HepG2 (cell line): ENCODE results near the gene CAPN12. TPM values are rescaled to one million over a fixed set of nuclear protein-coding genes. Genes with fewer than 3 reads are reported as not detected.

Source experiments
- ATAC-seq: fragments of 200-7000 bp; cut with Tn5 transposase; 3 replicates; pipeline ENCODE4 v1.9.1; 2020; ENCODE audit warnings: mild to moderate bottlenecking, moderate library complexity
- BruUV-seq: library from RNA; stranded (reverse); fragments of 400-500 nt; replicated peaks from 2 replicates; lab custom pipeline; 2021; lab: Mats Ljungman, UMichigan
- CTCF ChIA-PET: fragments of 300-600 bp; formaldehyde crosslinking; extraction: SDS; loops from one replicate; lab custom pipeline; 2021; ENCODE audit warnings: low total read pairs, inconsistent platforms, low intra/inter-chr PET ratio; lab: Yijun Ruan, JAX
- POLR2A ChIA-PET: fragments of 350-600 bp; sonication (Branson Sonifier 250); formaldehyde crosslinking; loops from one replicate; lab custom pipeline; 2020; ENCODE audit warnings: antibody characterized with exemption, inconsistent platforms; lab: Yijun Ruan, JAX
- DNase-seq: peaks from one replicate; pipeline ENCODE4 v3.0.0-alpha.2; 2015; ENCODE audit warnings: low spot score
- FAIRE-seq: peaks from 3 replicates; lab custom pipeline; 2011; peaks lifted over from hg19 to GRCh38; lab: Jason Lieb, UNC
- H2AFZ ChIP-seq: one replicate; pipeline ENCODE4 v1.6.1; 2011; ENCODE audit warnings: low read length, inconsistent platforms
- H3K27ac ChIP-seq: fragments of 300-600 bp; 3 replicates; pipeline ENCODE4 v1.8.0; 2011; ENCODE audit warnings: mixed run types, mild to moderate bottlenecking, mixed read lengths, low read length, inconsistent platforms; ENCODE audit not compliant: insufficient read depth; ENCODE audit errors: extremely low read length
- H3K27me3 ChIP-seq, 2 experiments: fragments of 200-600 bp in 1 of 2; 2 replicates in 1 of 2; 3 replicates in 1 of 2; pipeline versions ENCODE4 v1.6.0 to v1.8.0; 2011; ENCODE audit warnings: low read length in 2 of 2, mild to moderate bottlenecking in 2 of 2, moderate library complexity in 2 of 2, inconsistent platforms in 1 of 2; ENCODE audit not compliant: insufficient read depth in 2 of 2, control insufficient read depth in 1 of 2
- H3K36me3 ChIP-seq, 2 experiments: fragments of 200-600 bp in 1 of 2; replicated peaks in 1 of 2; 2 replicates in 1 of 2; 3 replicates in 1 of 2; pipeline versions ENCODE4 v1.5.1 to v1.8.0; 2011; ENCODE audit warnings: low read length in 2 of 2, inconsistent platforms in 1 of 2; ENCODE audit not compliant: insufficient read depth in 2 of 2, control insufficient read depth in 1 of 2
- H3K4me1 ChIP-seq: 2 replicates; pipeline ENCODE4 v1.5.1; 2012; ENCODE audit warnings: low read length, inconsistent platforms; ENCODE audit not compliant: insufficient read depth
- H3K4me2 ChIP-seq: 2 replicates; pipeline ENCODE4 v1.6.0; 2011; ENCODE audit warnings: low read depth, low read length, inconsistent platforms
- H3K4me3 ChIP-seq, 3 experiments: fragments of 200-600 bp in 1 of 3; sonication (generic), shearing (Covaris generic) in 1 of 3; replicated peaks in 1 of 3; 2 replicates each; pipeline ENCODE4 v1.5.1; 2011 to 2016; ENCODE audit warnings: low read length in 3 of 3, inconsistent platforms in 2 of 3, low read depth in 2 of 3, mild to moderate bottlenecking in 2 of 3, control low read depth in 1 of 3, mixed read lengths in 1 of 3; ENCODE audit not compliant: insufficient read depth in 1 of 3
- H3K79me2 ChIP-seq: one replicate; pipeline ENCODE4 v1.6.1; 2011; ENCODE audit warnings: low read length, inconsistent platforms; ENCODE audit not compliant: insufficient read depth
- H3K9ac ChIP-seq: 2 replicates; pipeline ENCODE4 v1.6.0; 2011; ENCODE audit warnings: mild to moderate bottlenecking, low read depth, low read length, inconsistent platforms; ENCODE audit not compliant: insufficient read depth
- H3K9me3 ChIP-seq: 2 replicates; pipeline ENCODE4 v1.5.1; 2012; ENCODE audit warnings: mild to moderate bottlenecking, low read length
- H4K20me1 ChIP-seq: 2 replicates; pipeline ENCODE4 v1.6.0; 2011; ENCODE audit warnings: inconsistent platforms, mild to moderate bottlenecking, low read length, moderate library complexity; ENCODE audit not compliant: insufficient read depth
- MIER2 ChIP-seq: IDR thresholded peaks from 2 replicates; pipeline ENCODE4 v1.6.1; 2016; ENCODE audit warnings: missing biosample characterization, missing genetic modification reagents
- MTF2 ChIP-seq: sonication (generic); formaldehyde crosslinking; IDR thresholded peaks from 2 replicates; pipeline ENCODE4 v1.5.0; 2020; ENCODE audit warnings: missing genetic modification reagents, borderline replicate concordance
- MXI1 ChIP-seq: IDR thresholded peaks from 3 replicates; pipeline ENCODE4 v1.6.1; 2012; ENCODE audit warnings: low read depth, low read length, inconsistent platforms, borderline replicate concordance
- NONO ChIP-seq, 2 experiments: fragments of 450-650 bp in 1 of 2; sonication (generic) in 1 of 2; formaldehyde crosslinking in 1 of 2; IDR thresholded peaks in 1 of 2; conservative IDR thresholded peaks in 1 of 2; 2 replicates each; pipeline versions ENCODE4 v1.6.1 to v1.8.0; 2017 to 2022; ENCODE audit warnings: mild to moderate bottlenecking in 1 of 2, missing genetic modification reagents in 1 of 2, moderate library complexity in 1 of 2
- POLR2A ChIP-seq, 2 experiments: IDR thresholded peaks; 2 replicates each; pipeline ENCODE4 v1.6.1; 2011; ENCODE audit warnings: low read depth in 2 of 2, low read length in 2 of 2, mild to moderate bottlenecking in 1 of 2, moderate library complexity in 1 of 2; ENCODE audit not compliant: insufficient read depth in 1 of 2
- POLR2G ChIP-seq: fragments of 200-400 bp; formaldehyde crosslinking; IDR thresholded peaks from 2 replicates; pipeline ENCODE4 v1.6.1; 2018; ENCODE audit warnings: mild to moderate bottlenecking, low read depth, low read length, moderate library complexity
- RBM22 ChIP-seq: fragments of 200-400 bp; formaldehyde crosslinking; optimal IDR thresholded peaks from 2 replicates; pipeline ENCODE3; 2017; ENCODE audit warnings: mild to moderate bottlenecking, low read length, moderate library complexity
- RFX5 ChIP-seq: IDR thresholded peaks from 2 replicates; pipeline ENCODE4 v1.6.1; 2011; ENCODE audit warnings: low read depth, low read length, improper control_type of control experiment
- RORA ChIP-seq: sonication (generic); formaldehyde crosslinking; IDR thresholded peaks from 2 replicates; pipeline ENCODE4 v1.5.0; 2020; ENCODE audit warnings: mild to moderate bottlenecking, missing genetic modification reagents, moderate library complexity
- TMF1 ChIP-seq: sonication (generic); formaldehyde crosslinking; IDR thresholded peaks from 2 replicates; pipeline ENCODE4 v1.8.1; 2022; ENCODE audit warnings: low read depth, missing genetic modification reagents
- ZFP82 ChIP-seq: sonication (generic); formaldehyde crosslinking; IDR thresholded peaks from 2 replicates; pipeline ENCODE4 v1.5.1; 2020; ENCODE audit warnings: mild to moderate bottlenecking, missing genetic modification reagents, borderline replicate concordance
- ZMYM3 ChIP-seq: sonication (generic); formaldehyde crosslinking; IDR thresholded peaks from 2 replicates; pipeline ENCODE4 v1.5.1; 2020; ENCODE audit warnings: mild to moderate bottlenecking, missing genetic modification reagents
- ZNF124 ChIP-seq: sonication (generic); formaldehyde crosslinking; IDR thresholded peaks from 2 replicates; pipeline ENCODE4 v1.4.0; 2020; ENCODE audit warnings: missing genetic modification reagents
- ZNF558 ChIP-seq: sonication (generic); formaldehyde crosslinking; IDR thresholded peaks from 2 replicates; pipeline ENCODE4 v1.9.0; 2022; ENCODE audit warnings: mild to moderate bottlenecking, missing genetic modification reagents, borderline replicate concordance
- ZNF614 ChIP-seq: IDR thresholded peaks from 2 replicates; pipeline ENCODE4 v1.6.1; 2018; ENCODE audit warnings: missing biosample characterization, missing genetic modification reagents, inconsistent platforms, borderline replicate concordance
- ZNF619 ChIP-seq: sonication (generic); formaldehyde crosslinking; IDR thresholded peaks from 2 replicates; pipeline ENCODE4 v1.4.0; 2020; ENCODE audit warnings: mild to moderate bottlenecking, missing genetic modification reagents
- ZNF674 ChIP-seq: sonication (generic); formaldehyde crosslinking; IDR thresholded peaks from 2 replicates; pipeline ENCODE4 v1.5.0; 2020; ENCODE audit warnings: low read depth, mild to moderate bottlenecking, missing genetic modification reagents
- ZNF768 ChIP-seq: sonication (generic); formaldehyde crosslinking; IDR thresholded peaks from 2 replicates; pipeline ENCODE4 v1.4.0; 2020; ENCODE audit warnings: missing genetic modification reagents
- ZNF792 ChIP-seq: IDR thresholded peaks from 2 replicates; pipeline ENCODE4 v1.6.1; 2016
- WGBS: methylation state at CpG from one replicate; pipeline ENCODE4 v1.1.6; 2017; ENCODE audit warnings: low lambda C conversion rate; 5-methylcytosine and 5-hydroxymethylcytosine counted together
- in situ Hi-C: cut with HindIII; loops from 2 replicates; pipeline ENCODE4 v1.10.0; 2017; ENCODE audit warnings: low pct_unique_long_range_greater_than_20kb; ENCODE audit not compliant: extremely low pct_ligation_motif_present
- intact Hi-C: fragments of 100-400 bp; cut with micrococcal nuclease; formaldehyde crosslinking; loops from one replicate; pipeline ENCODE4 v1.10.0; 2022; ENCODE audit not compliant: unreplicated experiment
- polyA plus RNA-seq, 8 experiments: library from polyadenylated mRNA; depleted of rRNA in 3 of 8; stranded (reverse) in 7 of 8; unstranded in 1 of 8; fragments of >200 nt; fragmentation: Illumina TruSeq in 4 of 8; extraction: Trizol in 4 of 8; gene quantifications; 2 replicates each; pipeline versions ENCODE4 v1.2.1 to v1.2.3, GENCODE V29; 2011 to 2016; ENCODE audit warnings: low read depth in 4 of 8, missing spikeins in 1 of 8, mixed read lengths in 1 of 8; ENCODE audit not compliant: insufficient read depth in 1 of 8
- total RNA-seq, 5 experiments: library from RNA; depleted of rRNA; stranded (reverse); fragments of >200 nt; fragmentation: Illumina TruSeq; extraction: Trizol; gene quantifications; 2 replicates each; pipeline ENCODE4 v1.2.3, GENCODE V29; 2016; ENCODE audit warnings: low read depth in 1 of 5
- TF ChIP-seq, protein P1 (sequence below): sonication (generic); formaldehyde crosslinking; conservative IDR thresholded peaks from 2 replicates; pipeline ENCODE4 v1.8.0; 2022; ENCODE audit warnings: low read depth, missing genetic modification reagents
- TF ChIP-seq, protein P2 (sequence below): sonication (generic); formaldehyde crosslinking; conservative IDR thresholded peaks from 2 replicates; pipeline ENCODE4 v1.8.1; 2023; ENCODE audit warnings: missing genetic modification reagents

Gene CAPN12
- total and polyA plus RNA-seq, 2 of the 13 experiments (the other 11 are each of a cell fraction or from before 2014, with no cell fraction given): 1.6 to 13.6 TPM

DNA sequence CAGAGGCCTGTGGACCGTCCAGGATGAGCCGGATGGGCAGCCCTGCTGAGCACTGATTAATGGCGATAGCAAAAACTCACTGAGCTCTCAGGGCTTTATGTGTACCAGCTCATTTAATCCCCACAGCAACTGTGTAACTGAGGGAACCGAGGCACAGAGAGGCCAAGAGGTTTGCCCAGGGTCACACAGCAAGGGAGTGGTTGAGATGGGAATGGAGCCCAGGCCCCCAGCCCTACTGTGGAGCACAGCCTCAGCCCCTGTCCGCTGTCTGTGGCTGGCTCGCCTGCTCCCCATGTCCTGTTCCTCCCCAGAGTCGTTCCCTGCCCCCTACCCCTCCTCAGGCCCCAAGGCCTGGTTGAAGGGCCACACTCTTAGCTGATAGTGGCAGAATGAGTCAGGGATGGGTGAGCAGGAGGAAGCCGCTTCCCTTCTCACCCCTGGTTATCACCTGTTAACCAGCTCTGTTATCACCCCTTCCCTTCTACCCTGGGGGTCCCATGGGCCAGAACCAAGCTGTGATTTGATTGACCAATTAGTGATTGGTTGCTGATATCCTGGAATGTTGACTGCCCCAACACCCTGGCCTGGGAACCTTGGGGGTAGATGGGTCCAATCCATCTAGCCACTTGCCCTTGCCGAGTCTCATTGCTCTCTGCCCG lies 21.2 kb downstream of the CAPN12 start:
- ChIA-PET CTCF (no interaction called here), POLR2A (interaction anchor here (1.6 to 3.2 kb wide), 6 partner anchors 21 to 126 kb away, joined by 3 to 26 read pairs (median 6); partner anchors contain the start of gene ACTN4)
- peak overlapping the region; percentile 69 for H3K9ac ChIP-seq
- H3K36me3 ChIP-seq: peaks cover 24 to 69% of the 10 kb centered on the region in 2 experiments
- FAIRE-seq (no peak), DNase-seq (no peak), ATAC-seq (no peak)
- no peaks in the 10 kb centered on the region for H3K9me3 ChIP-seq
- in situ Hi-C loops: no loop called here
- no peaks in the 10 kb centered on the region for H3K27me3 ChIP-seq
- no peak overlapping the region for H3K4me3 ChIP-seq
- H3K27ac ChIP-seq: peak overlapping the region; percentile 82
- WGBS: 100% methylated on average over 7 of the region's 10 CpGs
- no peaks in the 10 kb centered on the region for H3K79me2 ChIP-seq
- no peak overlapping the region for H2AFZ ChIP-seq
- no peak for TF ChIP-seq ZNF619
- no peak for TF ChIP-seq RORA (CRISPR knock-in tag)
- no peak for TF ChIP-seq ZNF558 (CRISPR knock-in tag)
- TF ChIP-seq ZNF792 (CRISPR knock-in tag): no peak
- TF ChIP-seq MXI1: no peak
- no peak for TF ChIP-seq ZNF124 (CRISPR knock-in tag)
- no peak for TF ChIP-seq ZNF614 (CRISPR knock-in tag)
- TF ChIP-seq MTF2 (CRISPR knock-in tag): no peak
- TF ChIP-seq ZNF768 (CRISPR knock-in tag): peak; percentile 99
- TF ChIP-seq POLR2A (IDR thresholded peaks at IDR 0.05; ENCODE audit: insufficient read depth in 1 of 2, low read depth in 2 of 2, low read length in 2 of 2): peak in 1 of 2 experiments; percentile 32; a peak in 1 of 4 replicates
- 0 out of 2 replicates have a peak, but pooled peaks have one; percentile 13 for TF ChIP-seq POLR2G
- no peak for TF ChIP-seq RFX5
- peak; percentile 56 for TF ChIP-seq RBM22
- no peak for TF ChIP-seq TMF1 (CRISPR knock-in tag)
- no peak for TF ChIP-seq NONO (IDR thresholded peaks at IDR 0.05)
- peak; percentile 39; the same call in 1 of the 2 replicates for TF ChIP-seq NONO (CRISPR knock-in tag; conservative IDR thresholded peaks at IDR 0.05)
- peak; percentile 63; the same call in 1 of the 2 replicates for TF ChIP-seq ZMYM3 (CRISPR knock-in tag)
- TF ChIP-seq, protein P1, sequence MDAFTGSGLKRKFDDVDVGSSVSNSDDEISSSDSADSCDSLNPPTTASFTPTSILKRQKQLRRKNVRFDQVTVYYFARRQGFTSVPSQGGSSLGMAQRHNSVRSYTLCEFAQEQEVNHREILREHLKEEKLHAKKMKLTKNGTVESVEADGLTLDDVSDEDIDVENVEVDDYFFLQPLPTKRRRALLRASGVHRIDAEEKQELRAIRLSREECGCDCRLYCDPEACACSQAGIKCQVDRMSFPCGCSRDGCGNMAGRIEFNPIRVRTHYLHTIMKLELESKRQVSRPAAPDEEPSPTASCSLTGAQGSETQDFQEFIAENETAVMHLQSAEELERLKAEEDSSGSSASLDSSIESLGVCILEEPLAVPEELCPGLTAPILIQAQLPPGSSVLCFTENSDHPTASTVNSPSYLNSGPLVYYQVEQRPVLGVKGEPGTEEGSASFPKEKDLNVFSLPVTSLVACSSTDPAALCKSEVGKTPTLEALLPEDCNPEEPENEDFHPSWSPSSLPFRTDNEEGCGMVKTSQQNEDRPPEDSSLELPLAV (CRISPR knock-in tag): no peak
- TF ChIP-seq, protein P2, sequence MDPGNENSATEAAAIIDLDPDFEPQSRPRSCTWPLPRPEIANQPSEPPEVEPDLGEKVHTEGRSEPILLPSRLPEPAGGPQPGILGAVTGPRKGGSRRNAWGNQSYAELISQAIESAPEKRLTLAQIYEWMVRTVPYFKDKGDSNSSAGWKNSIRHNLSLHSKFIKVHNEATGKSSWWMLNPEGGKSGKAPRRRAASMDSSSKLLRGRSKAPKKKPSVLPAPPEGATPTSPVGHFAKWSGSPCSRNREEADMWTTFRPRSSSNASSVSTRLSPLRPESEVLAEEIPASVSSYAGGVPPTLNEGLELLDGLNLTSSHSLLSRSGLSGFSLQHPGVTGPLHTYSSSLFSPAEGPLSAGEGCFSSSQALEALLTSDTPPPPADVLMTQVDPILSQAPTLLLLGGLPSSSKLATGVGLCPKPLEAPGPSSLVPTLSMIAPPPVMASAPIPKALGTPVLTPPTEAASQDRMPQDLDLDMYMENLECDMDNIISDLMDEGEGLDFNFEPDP (CRISPR knock-in tag): 0 out of 2 replicates have a peak, but pooled peaks have one; percentile 57
- no peak for TF ChIP-seq ZFP82
- no peak for TF ChIP-seq ZNF674 (CRISPR knock-in tag)
- TF ChIP-seq MIER2 (CRISPR knock-in tag): no peak
- no peaks in the 10 kb centered on the region for H4K20me1 ChIP-seq
- intact Hi-C loops: loop anchor here (2.0 to 5.0 kb wide), 2 partner anchors 22 to 71 kb away; no protein-coding TSS in a partner anchor
- peaks cover 50% of the 10 kb centered on the region for H3K4me1 ChIP-seq
- no peak overlapping the region for H3K4me2 ChIP-seq
- no TSS peak for BruUV-seq
